Natural killer cell (primary cell): ENCODE measurements around the gene LNPK. TPM values are rescaled to one million over a fixed set of nuclear protein-coding genes. Genes with fewer than 3 reads are reported as not detected.

Experiments
- ATAC-seq, 3 donors: fragments of 150-1000 bp in 2 of 3; fragments of 200-7000 bp in 1 of 3; cut with Tn5 transposase; 1 replicate in 1 of 3; 2 replicates in 2 of 3; pipeline ENCODE4 v1.10.0; 2021; ENCODE audit warnings: mild to moderate bottlenecking in 2 of 3, moderate library complexity in 2 of 3
- DNase-seq, 2 donors: peaks; one replicate each; pipeline versions ENCODE4 v3.0.0 to v3.0.0-alpha.2; 2013 to 2021; ENCODE audit warnings: mixed read lengths in 1 of 2
- H3K27ac ChIP-seq: one replicate; pipeline ENCODE4 v1.5.1; 2013; ENCODE audit warnings: mild to moderate bottlenecking, low read length
- H3K27me3 ChIP-seq: one replicate; pipeline ENCODE4 v1.6.1; 2013; ENCODE audit warnings: low read length; ENCODE audit not compliant: control insufficient read depth, insufficient read depth
- H3K36me3 ChIP-seq: one replicate; pipeline ENCODE4 v1.6.1; 2013; ENCODE audit warnings: low read length; ENCODE audit not compliant: control insufficient read depth, insufficient read depth
- H3K4me1 ChIP-seq: one replicate; pipeline ENCODE4 v1.6.1; 2013; ENCODE audit warnings: low read length; ENCODE audit not compliant: control insufficient read depth, insufficient read depth
- H3K4me3 ChIP-seq: one replicate; pipeline ENCODE4 v1.5.1; 2013; ENCODE audit warnings: low read length
- H3K9me3 ChIP-seq: one replicate; pipeline ENCODE4 v1.6.1; 2013; ENCODE audit warnings: low read length; ENCODE audit not compliant: control insufficient read depth, insufficient read depth
- H3K27ac Mint-ChIP-seq, 2 donors: one replicate each; pipeline ENCODE4 v1.8.0; 2022; ENCODE audit warnings: mild to moderate bottlenecking in 2 of 2, mixed read lengths in 2 of 2, moderate library complexity in 1 of 2
- H3K27me3 Mint-ChIP-seq, 2 donors: one replicate each; pipeline ENCODE4 v1.8.0; 2022; ENCODE audit warnings: low read depth in 2 of 2, mixed read lengths in 2 of 2
- H3K36me3 Mint-ChIP-seq: one replicate; pipeline ENCODE4 v1.8.0; 2022; ENCODE audit warnings: mixed read lengths
- H3K4me1 Mint-ChIP-seq, 2 donors: one replicate each; pipeline ENCODE4 v1.8.0; 2022; ENCODE audit warnings: mixed read lengths in 2 of 2
- H3K4me3 Mint-ChIP-seq: one replicate; pipeline ENCODE4 v1.8.0; 2022; ENCODE audit warnings: mild to moderate bottlenecking, moderate library complexity, mixed read lengths
- H3K9me3 Mint-ChIP-seq, 2 donors: one replicate each; pipeline ENCODE4 v1.8.0; 2022; ENCODE audit warnings: mixed read lengths in 2 of 2
- WGBS: methylation state at CpG from one replicate; pipeline ENCODE4 v1.1.7; 2013; ENCODE audit warnings: missing lambda C conversion rate; ENCODE audit not compliant: insufficient coverage; 5-methylcytosine and 5-hydroxymethylcytosine counted together
- intact Hi-C: fragments of 100-400 bp; cut with micrococcal nuclease; formaldehyde crosslinking; loops from one replicate; pipeline ENCODE4 v1.14.2; 2022
- total RNA-seq, 4 donors: library from RNA; stranded (reverse); fragments of 120-200 nt in 1 of 4; gene quantifications; one replicate each; pipeline versions ENCODE4 v1.2.3 to v1.2.4, GENCODE V29; 2013 to 2022
- TF ChIP-seq, protein P1 (sequence below): fragments of 200-600 bp; IDR thresholded peaks from one replicate; pipeline ENCODE4 v1.8.0; 2022; ENCODE audit warnings: antibody characterized with exemption

The LNPK gene
- total RNA-seq, 3 donors from 2014 or later (not counting 1 experiment from before 2014, with no cell fraction given) = 23.9 to 29.9 (median 29.1) TPM

- H3K4me1 Mint-ChIP-seq = peaks cover 16% of the 10 kb centered on the region in 2 donors
- H3K9me3 ChIP-seq = no peaks in the 10 kb centered on the region
- no peak overlapping the region for H3K4me3 ChIP-seq
- no peaks in the 10 kb centered on the region for H3K36me3 Mint-ChIP-seq
- intact Hi-C loops = no loop called here
- TF ChIP-seq, protein P1, sequence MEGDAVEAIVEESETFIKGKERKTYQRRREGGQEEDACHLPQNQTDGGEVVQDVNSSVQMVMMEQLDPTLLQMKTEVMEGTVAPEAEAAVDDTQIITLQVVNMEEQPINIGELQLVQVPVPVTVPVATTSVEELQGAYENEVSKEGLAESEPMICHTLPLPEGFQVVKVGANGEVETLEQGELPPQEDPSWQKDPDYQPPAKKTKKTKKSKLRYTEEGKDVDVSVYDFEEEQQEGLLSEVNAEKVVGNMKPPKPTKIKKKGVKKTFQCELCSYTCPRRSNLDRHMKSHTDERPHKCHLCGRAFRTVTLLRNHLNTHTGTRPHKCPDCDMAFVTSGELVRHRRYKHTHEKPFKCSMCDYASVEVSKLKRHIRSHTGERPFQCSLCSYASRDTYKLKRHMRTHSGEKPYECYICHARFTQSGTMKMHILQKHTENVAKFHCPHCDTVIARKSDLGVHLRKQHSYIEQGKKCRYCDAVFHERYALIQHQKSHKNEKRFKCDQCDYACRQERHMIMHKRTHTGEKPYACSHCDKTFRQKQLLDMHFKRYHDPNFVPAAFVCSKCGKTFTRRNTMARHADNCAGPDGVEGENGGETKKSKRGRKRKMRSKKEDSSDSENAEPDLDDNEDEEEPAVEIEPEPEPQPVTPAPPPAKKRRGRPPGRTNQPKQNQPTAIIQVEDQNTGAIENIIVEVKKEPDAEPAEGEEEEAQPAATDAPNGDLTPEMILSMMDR = no peak
- no peak overlapping the region for H3K27ac ChIP-seq
- ATAC-seq (no peak), DNase-seq (no peak)
- H3K36me3 ChIP-seq = no peaks in the 10 kb centered on the region
- H3K27me3 Mint-ChIP-seq = peaks cover 17 to 28% of the 10 kb centered on the region in 2 donors
- H3K4me3 Mint-ChIP-seq = no peak overlapping the region
- no peak overlapping the region for H3K27ac Mint-ChIP-seq
- H3K9me3 Mint-ChIP-seq = no peaks in the 10 kb centered on the region
- WGBS = no CpG with 5 or more reads among the region's 1 CpG
- peaks cover 12% of the 10 kb centered on the region for H3K4me1 ChIP-seq
- H3K27me3 ChIP-seq = peaks cover 5% of the 10 kb centered on the region
Observed at GRCh38 chr2:176004934-176005333, 2.9 kb upstream of the LNPK start.

GRCh38 chr2:176003958-176004357 lies 1.9 kb upstream of the LNPK start:
- Mint-ChIP-seq H3K27ac (no peak overlapping the region), H3K4me3 (peak overlapping the region; percentile 25), H3K4me1 (peaks cover 16 to 24% of the 10 kb centered on the region in 2 donors), H3K27me3 (peaks cover 11 to 21% of the 10 kb centered on the region in 2 donors), H3K9me3 (no peaks in the 10 kb centered on the region), H3K36me3 (no peaks in the 10 kb centered on the region)
- Histone ChIP-seq H3K9me3 (no peaks in the 10 kb centered on the region), H3K27me3 (no peaks in the 10 kb centered on the region), H3K36me3 (no peaks in the 10 kb centered on the region), H3K4me3 (no peak overlapping the region), H3K27ac (no peak overlapping the region), H3K4me1 (peaks cover 12% of the 10 kb centered on the region)
- WGBS = 98% methylated on average over 5 of the region's 5 CpGs
- no peak for ATAC-seq
- intact Hi-C loops = no loop called here
- TF ChIP-seq, protein P1 = no peak
- DNase-seq = no peak

DNA sequence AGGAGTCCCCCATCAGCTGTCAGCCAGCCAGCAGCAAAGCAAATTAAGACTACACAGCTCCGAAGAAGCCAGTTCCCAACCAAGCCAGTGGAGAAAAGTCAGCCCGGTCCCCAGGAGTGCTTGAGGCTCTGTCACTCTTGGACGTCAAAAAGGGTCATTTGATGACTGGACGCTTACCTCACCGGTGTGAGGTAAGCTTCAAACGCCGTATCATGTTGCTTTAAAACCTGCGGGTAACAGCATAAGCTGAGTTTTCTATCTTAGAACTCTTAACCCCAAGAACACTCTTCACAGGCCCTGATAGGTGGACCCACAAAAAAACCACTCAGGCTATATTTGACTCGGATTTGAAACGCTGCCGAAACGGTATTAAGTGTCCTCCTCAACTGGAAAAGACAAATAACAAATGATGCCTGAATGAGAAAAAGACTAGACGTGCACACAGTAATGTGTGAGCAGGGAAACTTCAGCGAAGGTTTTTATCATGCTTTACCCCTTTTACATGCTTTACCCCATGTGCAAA lies 682 bp upstream of the LNPK start:
- H3K9me3 Mint-ChIP-seq = no peaks in the 10 kb centered on the region
- peak overlapping the region; percentile 64 for H3K4me3 ChIP-seq
- peak overlapping the region; percentile 85 to 89 for H3K27ac Mint-ChIP-seq
- peak overlapping the region; percentile 92 for H3K4me3 Mint-ChIP-seq
- H3K27ac ChIP-seq = peak overlapping the region; percentile 77
- no peak for DNase-seq
- no peaks in the 10 kb centered on the region for H3K27me3 ChIP-seq
- H3K9me3 ChIP-seq = no peaks in the 10 kb centered on the region
- TF ChIP-seq, protein P1 = no peak
- H3K4me1 ChIP-seq = peaks cover 12% of the 10 kb centered on the region
- H3K36me3 Mint-ChIP-seq = no peaks in the 10 kb centered on the region
- H3K36me3 ChIP-seq = no peaks in the 10 kb centered on the region
- intact Hi-C loops = no loop called here
- peaks cover 16 to 24% of the 10 kb centered on the region in 2 donors for H3K4me1 Mint-ChIP-seq
- 19% methylated on average over 13 of the region's 14 CpGs for WGBS
- peak in 2 of 3 donors; percentile 9 to 10 for ATAC-seq
- H3K27me3 Mint-ChIP-seq = peaks cover 8 to 11% of the 10 kb centered on the region in 2 donors
